ENCODE results near the gene OVOL3. TPM values are rescaled to one million over a fixed set of nuclear protein-coding genes. Genes with fewer than 3 reads are reported as not detected.
A peak's percentile ranks its signal among the peaks of the same experiment; 100 is the strongest.

The OVOL3 gene
- total RNA-seq, 1 donor from 2014 or later: not detected

GRCh38 chr19:36151144-36152018 is 40.4 kb downstream of the OVOL3 start:
- H3K4me3 Mint-ChIP-seq (ENCODE audit: unreplicated experiment): peak overlapping the region; percentile 76
- peaks cover 15% of the 10 kb centered on the region for H3K4me1 Mint-ChIP-seq (ENCODE audit: unreplicated experiment)
- H3K36me3 Mint-ChIP-seq (ENCODE audit: low read depth, unreplicated experiment): peaks cover 44% of the 10 kb centered on the region
- H3K27me3 Mint-ChIP-seq (ENCODE audit: unreplicated experiment): peaks cover 9% of the 10 kb centered on the region
- no peaks in the 10 kb centered on the region for H3K9me3 Mint-ChIP-seq (ENCODE audit: unreplicated experiment)
- TF ChIP-seq, protein P1, sequence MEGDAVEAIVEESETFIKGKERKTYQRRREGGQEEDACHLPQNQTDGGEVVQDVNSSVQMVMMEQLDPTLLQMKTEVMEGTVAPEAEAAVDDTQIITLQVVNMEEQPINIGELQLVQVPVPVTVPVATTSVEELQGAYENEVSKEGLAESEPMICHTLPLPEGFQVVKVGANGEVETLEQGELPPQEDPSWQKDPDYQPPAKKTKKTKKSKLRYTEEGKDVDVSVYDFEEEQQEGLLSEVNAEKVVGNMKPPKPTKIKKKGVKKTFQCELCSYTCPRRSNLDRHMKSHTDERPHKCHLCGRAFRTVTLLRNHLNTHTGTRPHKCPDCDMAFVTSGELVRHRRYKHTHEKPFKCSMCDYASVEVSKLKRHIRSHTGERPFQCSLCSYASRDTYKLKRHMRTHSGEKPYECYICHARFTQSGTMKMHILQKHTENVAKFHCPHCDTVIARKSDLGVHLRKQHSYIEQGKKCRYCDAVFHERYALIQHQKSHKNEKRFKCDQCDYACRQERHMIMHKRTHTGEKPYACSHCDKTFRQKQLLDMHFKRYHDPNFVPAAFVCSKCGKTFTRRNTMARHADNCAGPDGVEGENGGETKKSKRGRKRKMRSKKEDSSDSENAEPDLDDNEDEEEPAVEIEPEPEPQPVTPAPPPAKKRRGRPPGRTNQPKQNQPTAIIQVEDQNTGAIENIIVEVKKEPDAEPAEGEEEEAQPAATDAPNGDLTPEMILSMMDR (IDR thresholded peaks at IDR 0.05; ENCODE audit: unreplicated experiment): no peak
- peak; percentile 22 for DNase-seq (ENCODE audit: low spot score)
- no peak overlapping the region for H3K27ac Mint-ChIP-seq (ENCODE audit: unreplicated experiment)

DNA sequence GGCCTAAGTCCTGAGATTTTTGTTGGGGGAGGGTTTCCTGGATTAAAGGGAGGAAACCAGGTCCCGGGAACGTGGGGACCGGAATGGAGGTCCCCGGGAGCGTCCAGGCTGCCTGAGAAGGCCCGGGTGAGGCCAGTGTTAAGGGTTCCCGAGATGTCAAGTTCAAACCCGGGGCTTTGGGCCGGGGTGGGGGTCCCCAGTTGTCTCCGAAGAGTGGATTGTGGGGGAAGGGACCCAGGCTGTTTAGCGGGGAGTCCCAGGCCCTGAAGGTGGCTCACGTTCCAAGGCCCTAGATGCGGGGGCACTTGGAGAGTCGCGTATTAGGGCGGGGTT is 41.0 kb downstream of the OVOL3 start:
- H3K9me3 Mint-ChIP-seq (ENCODE audit: unreplicated experiment): no peaks in the 10 kb centered on the region
- H3K27me3 Mint-ChIP-seq (ENCODE audit: unreplicated experiment): peaks cover 10% of the 10 kb centered on the region
- no peak for DNase-seq (ENCODE audit: low spot score)
- TF ChIP-seq, protein P1 (IDR thresholded peaks at IDR 0.05; ENCODE audit: unreplicated experiment): no peak
- peaks cover 38% of the 10 kb centered on the region for H3K36me3 Mint-ChIP-seq (ENCODE audit: low read depth, unreplicated experiment)
- no peak overlapping the region for H3K27ac Mint-ChIP-seq (ENCODE audit: unreplicated experiment)
- H3K4me3 Mint-ChIP-seq (ENCODE audit: unreplicated experiment): peak overlapping the region; percentile 51
- H3K4me1 Mint-ChIP-seq (ENCODE audit: unreplicated experiment): peaks cover 21% of the 10 kb centered on the region

DNA sequence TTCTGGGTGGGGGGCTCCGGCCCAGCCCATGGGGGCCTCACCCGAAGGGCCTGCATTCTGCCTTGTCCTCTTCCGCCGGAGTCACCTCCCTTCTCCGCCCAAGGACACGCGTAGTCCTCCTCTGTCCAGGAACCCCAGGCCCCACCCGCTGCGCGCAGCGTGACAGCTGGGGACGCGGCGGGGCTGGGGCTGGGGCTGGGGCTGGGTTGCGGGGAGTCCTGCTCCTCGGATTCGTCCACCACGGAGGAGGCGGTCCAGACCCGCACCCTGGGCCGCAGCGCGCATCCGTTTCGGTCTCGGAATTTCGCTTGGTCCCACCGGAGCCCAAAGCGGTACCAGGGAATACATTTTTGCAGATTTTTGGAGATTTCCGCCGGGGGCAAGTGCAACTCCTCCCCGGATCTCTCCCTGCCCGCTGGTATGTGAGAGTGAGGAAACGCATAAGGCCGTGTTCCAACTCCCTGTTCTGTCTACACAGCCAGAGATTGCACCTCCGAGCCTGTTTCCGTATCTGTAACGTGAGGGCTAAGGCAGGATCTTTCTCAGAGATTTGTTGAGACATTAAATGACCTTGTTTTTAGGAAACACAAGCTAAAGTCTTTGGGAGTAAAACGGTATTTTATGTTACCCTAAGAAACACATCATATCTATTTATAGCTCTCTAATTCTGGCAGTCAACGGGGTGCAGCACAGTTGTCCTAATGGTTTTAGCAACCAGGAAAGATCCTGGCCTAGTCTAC is 41.6 kb downstream of the OVOL3 start, which contains the start of gene COX7A1:
TSS of gene COX7A1 (minus strand) at position 96 of the 740 bp plus-strand sequence. CDS start at position 56, 40 bp downstream.
- Mint-ChIP-seq H3K27me3 (ENCODE audit: unreplicated experiment) (peaks cover 7% of the 10 kb centered on the region), H3K4me1 (ENCODE audit: unreplicated experiment) (peaks cover 22% of the 10 kb centered on the region), H3K4me3 (ENCODE audit: unreplicated experiment) (peak within 1 kb of the TSS; percentile 51), H3K9me3 (ENCODE audit: unreplicated experiment) (no peaks in the 10 kb centered on the region), H3K36me3 (ENCODE audit: low read depth, unreplicated experiment) (peaks cover 34% of the 10 kb centered on the region), H3K27ac (ENCODE audit: unreplicated experiment) (no peak within 1 kb of the TSS)
- no peak for DNase-seq (ENCODE audit: low spot score)
- TF ChIP-seq, protein P1 (IDR thresholded peaks at IDR 0.05; ENCODE audit: unreplicated experiment): no peak

GRCh38 chr19:36153126-36153525 is 42.2 kb downstream of the OVOL3 start:
- Mint-ChIP-seq H3K9me3 (ENCODE audit: unreplicated experiment) (no peaks in the 10 kb centered on the region), H3K4me1 (ENCODE audit: unreplicated experiment) (peaks cover 22% of the 10 kb centered on the region), H3K27me3 (ENCODE audit: unreplicated experiment) (peaks cover 9% of the 10 kb centered on the region), H3K4me3 (ENCODE audit: unreplicated experiment) (no peak overlapping the region), H3K27ac (ENCODE audit: unreplicated experiment) (no peak overlapping the region), H3K36me3 (ENCODE audit: low read depth, unreplicated experiment) (peaks cover 32% of the 10 kb centered on the region)
- TF ChIP-seq, protein P1 (IDR thresholded peaks at IDR 0.05; ENCODE audit: unreplicated experiment): no peak
- no peak for DNase-seq (ENCODE audit: low spot score)
